Measurements from ENCODE around the gene SPATS2. TPM values are rescaled to one million over a fixed set of nuclear protein-coding genes. Genes with fewer than 3 reads are reported as not detected.
"Not testable (repeated sequence)": the region's sequence is repeated elsewhere in the genome, so short reads cannot be mapped to it uniquely, and the experiment has no call there.

The SPATS2 gene
- total and polyA plus RNA-seq, 2 donors (not counting 1 experiment from before 2014, with no cell fraction given), result 11.3 to 21.5 TPM

DNA sequence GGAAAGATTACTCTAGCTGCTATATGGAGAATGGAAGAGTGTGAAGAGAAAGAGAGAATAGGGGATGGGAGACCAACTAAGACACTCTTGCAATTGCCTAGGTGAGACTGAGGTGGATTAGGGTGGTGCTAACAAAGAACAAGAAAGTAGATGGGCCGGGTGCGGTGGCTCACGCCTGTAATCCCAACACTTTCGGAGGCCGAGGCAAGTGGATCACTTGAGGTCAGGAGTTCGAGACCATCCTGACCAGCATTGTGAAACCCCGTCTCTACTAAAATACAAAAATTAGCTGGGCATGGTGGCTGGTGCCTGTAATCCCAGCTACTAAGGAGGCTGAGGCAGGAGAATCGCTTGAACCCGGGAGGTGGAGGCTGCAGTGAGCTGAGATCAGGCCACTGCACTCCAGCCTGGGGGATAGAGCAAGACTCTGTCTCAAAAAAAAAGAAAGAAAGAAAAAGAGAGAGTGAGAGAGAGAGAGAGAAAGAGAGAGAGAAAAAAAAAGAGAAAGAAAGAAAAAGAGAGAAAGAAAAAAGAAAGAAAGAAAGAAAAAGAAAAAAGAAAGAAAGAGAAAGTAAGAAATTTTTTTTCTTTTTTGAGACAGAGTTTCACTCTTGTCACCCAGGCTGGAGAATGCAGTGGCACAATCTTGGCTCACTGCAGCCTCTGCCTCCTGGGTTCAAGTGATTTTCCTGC lies 46.7 kb upstream of the SPATS2 start:
- H3K4me3 ChIP-seq (ENCODE audit: control extremely low read depth in 1 of 5, extremely low read depth in 1 of 5, insufficient read depth in 1 of 5, low read depth in 2 of 5, low read length in 4 of 5); H3K36me3 ChIP-seq (replicated peaks in 1 of 2; ENCODE audit: control extremely low read depth in 1 of 2, control insufficient read depth in 1 of 2, extremely low read depth in 1 of 2, insufficient read depth in 2 of 2, low read length in 1 of 2); H3K9me3 Mint-ChIP-seq (ENCODE audit: insufficient read depth); POLR2A ChIA-PET; H3K27ac ChIP-seq (ENCODE audit: low read length in 2 of 2); H2AFZ ChIP-seq (ENCODE audit: insufficient read depth, low read depth, low read length, poor library complexity, severe bottlenecking); H3K27me3 Mint-ChIP-seq; intact Hi-C loops (cut with micrococcal nuclease); H3K79me2 ChIP-seq (ENCODE audit: control insufficient read depth, insufficient read depth, low read length); DNase-seq; H3K9ac ChIP-seq (ENCODE audit: low read length); H4K20me1 ChIP-seq (ENCODE audit: control insufficient read depth, insufficient read depth, low read length, poor library complexity, severe bottlenecking); H3K4me2 ChIP-seq (replicated peaks; ENCODE audit: low read depth, low read length, poor library complexity, severe bottlenecking); ATAC-seq (ENCODE audit: low read depth); H3K27me3 ChIP-seq (replicated peaks in 1 of 4; ENCODE audit: control extremely low read depth in 1 of 4, control insufficient read depth in 3 of 4, insufficient read depth in 4 of 4, low read length in 3 of 4); H3K9me3 ChIP-seq (ENCODE audit: control extremely low read depth in 1 of 3, control insufficient read depth in 2 of 3, insufficient read depth in 1 of 3, low read length in 2 of 3): not testable (repeated sequence)
- H3K4me3 Mint-ChIP-seq, result peak overlapping the region; percentile 1
- CTCF ChIA-PET, result interaction anchor here (1.5 kb wide), 1 partner anchor 24 kb away, joined by 4 read pairs; no protein-coding TSS in a partner anchor
- H3K4me1 Mint-ChIP-seq, result peaks cover 23% of the 10 kb centered on the region
- TF ChIP-seq, protein P1, sequence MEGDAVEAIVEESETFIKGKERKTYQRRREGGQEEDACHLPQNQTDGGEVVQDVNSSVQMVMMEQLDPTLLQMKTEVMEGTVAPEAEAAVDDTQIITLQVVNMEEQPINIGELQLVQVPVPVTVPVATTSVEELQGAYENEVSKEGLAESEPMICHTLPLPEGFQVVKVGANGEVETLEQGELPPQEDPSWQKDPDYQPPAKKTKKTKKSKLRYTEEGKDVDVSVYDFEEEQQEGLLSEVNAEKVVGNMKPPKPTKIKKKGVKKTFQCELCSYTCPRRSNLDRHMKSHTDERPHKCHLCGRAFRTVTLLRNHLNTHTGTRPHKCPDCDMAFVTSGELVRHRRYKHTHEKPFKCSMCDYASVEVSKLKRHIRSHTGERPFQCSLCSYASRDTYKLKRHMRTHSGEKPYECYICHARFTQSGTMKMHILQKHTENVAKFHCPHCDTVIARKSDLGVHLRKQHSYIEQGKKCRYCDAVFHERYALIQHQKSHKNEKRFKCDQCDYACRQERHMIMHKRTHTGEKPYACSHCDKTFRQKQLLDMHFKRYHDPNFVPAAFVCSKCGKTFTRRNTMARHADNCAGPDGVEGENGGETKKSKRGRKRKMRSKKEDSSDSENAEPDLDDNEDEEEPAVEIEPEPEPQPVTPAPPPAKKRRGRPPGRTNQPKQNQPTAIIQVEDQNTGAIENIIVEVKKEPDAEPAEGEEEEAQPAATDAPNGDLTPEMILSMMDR (IDR thresholded peaks at IDR 0.05), result peak; percentile 16
- peak overlapping the region; percentile 2 for H3K27ac Mint-ChIP-seq
- 100% methylated on average over 3 of the region's 9 CpGs for WGBS (ENCODE audit: insufficient coverage)
- peaks cover 12 to 18% of the 10 kb centered on the region in 2 donors for H3K4me1 ChIP-seq (ENCODE audit: control insufficient read depth in 2 of 2, insufficient read depth in 2 of 2, low read length in 2 of 2)

DNA sequence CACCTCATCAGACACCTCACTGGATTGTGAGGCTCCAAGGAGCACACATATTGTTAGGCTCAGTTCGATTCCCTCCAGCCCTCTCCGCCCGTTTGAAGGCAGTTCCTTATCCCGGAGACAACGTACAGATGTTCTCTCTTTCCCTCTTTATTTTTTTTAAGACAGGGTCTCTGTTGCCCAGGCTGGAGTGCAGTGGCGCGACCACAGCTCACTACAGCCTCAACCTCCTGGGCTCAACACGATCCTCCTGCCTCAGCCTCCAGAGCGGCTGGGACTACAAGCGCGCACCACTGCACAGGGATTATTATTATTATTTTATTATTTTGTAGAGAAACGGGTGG lies 44.9 kb upstream of the SPATS2 start:
- POLR2A ChIA-PET, result interaction anchor here (0.5 to 1.5 kb wide), 7 partner anchors 9 to 245 kb away, joined by 3 to 9 read pairs (median 3); partner anchors contain the start of genes DNAJC22 and MCRS1
- Mint-ChIP-seq H3K4me3 (peak overlapping the region; percentile 99), H3K9me3 (ENCODE audit: insufficient read depth) (no peaks in the 10 kb centered on the region), H3K27me3 (no peaks in the 10 kb centered on the region), H3K27ac (peak overlapping the region; percentile 74), H3K4me1 (peaks cover 23% of the 10 kb centered on the region)
- Histone ChIP-seq H4K20me1 (ENCODE audit: control insufficient read depth, insufficient read depth, low read length, poor library complexity, severe bottlenecking) (no peaks in the 10 kb centered on the region), H3K36me3 (replicated peaks in 1 of 2; ENCODE audit: control extremely low read depth in 1 of 2, control insufficient read depth in 1 of 2, extremely low read depth in 1 of 2, insufficient read depth in 2 of 2, low read length in 1 of 2) (no peaks in the 10 kb centered on the region), H3K27me3 (replicated peaks in 1 of 4; ENCODE audit: control extremely low read depth in 1 of 4, control insufficient read depth in 3 of 4, insufficient read depth in 4 of 4, low read length in 3 of 4) (no peaks in the 10 kb centered on the region), H3K9me3 (ENCODE audit: control extremely low read depth in 1 of 3, control insufficient read depth in 2 of 3, insufficient read depth in 1 of 3, low read length in 2 of 3) (peaks cover 0 to 3% (median 0%) of the 10 kb centered on the region in 3 donors), H3K79me2 (ENCODE audit: control insufficient read depth, insufficient read depth, low read length) (peaks cover 6% of the 10 kb centered on the region), H3K27ac (ENCODE audit: low read length in 2 of 2) (peak overlapping the region; percentile 40 to 74), H3K4me3 (ENCODE audit: control extremely low read depth in 1 of 5, extremely low read depth in 1 of 5, insufficient read depth in 1 of 5, low read depth in 2 of 5, low read length in 4 of 5) (peak overlapping the region; percentile 47 to 85 (median 70)), H2AFZ (ENCODE audit: insufficient read depth, low read depth, low read length, poor library complexity, severe bottlenecking) (peak overlapping the region; percentile 98), H3K9ac (ENCODE audit: low read length) (peak overlapping the region; percentile 71), H3K4me1 (ENCODE audit: control insufficient read depth in 2 of 2, insufficient read depth in 2 of 2, low read length in 2 of 2) (peaks cover 12 to 18% of the 10 kb centered on the region in 2 donors), H3K4me2 (replicated peaks; ENCODE audit: low read depth, low read length, poor library complexity, severe bottlenecking) (peak overlapping the region; percentile 95)
- intact Hi-C loops (cut with micrococcal nuclease), result loop anchor here (1.0 to 2.0 kb wide), 2 partner anchors 15 to 470 kb away; partner anchors contain the start of genes C1QL4 and DDX23
- CTCF ChIA-PET, result interaction anchor here (1.2 to 3.5 kb wide), 10 partner anchors 9 to 192 kb away, joined by 3 to 20 read pairs (median 12); partner anchors contain the start of genes C1QL4, DNAJC22 and SPATS2
- no peak for ATAC-seq (ENCODE audit: low read depth)
- TF ChIP-seq, protein P1 (IDR thresholded peaks at IDR 0.05), result no peak
- no peak for TF ChIP-seq EZH2 (IDR thresholded peaks at IDR 0.05; ENCODE audit: borderline replicate concordance, insufficient read depth, low read depth, low read length, poor library complexity, severe bottlenecking)
- DNase-seq, result no peak
- 58% methylated on average over 7 of the region's 12 CpGs for WGBS (ENCODE audit: insufficient coverage)
